ENCODE results near the gene PLEKHG7. TPM values are rescaled to one million over a fixed set of nuclear protein-coding genes. Genes with fewer than 3 reads are reported as not detected.
"Not testable (repeated sequence)": the region's sequence is repeated elsewhere in the genome, so short reads cannot be mapped to it uniquely, and the experiment has no call there.

Gene PLEKHG7
- total RNA-seq, 2 experiments from 2014 or later, result not detected

GRCh38 chr12:92745856-92746550, 43.2 kb downstream of the PLEKHG7 start:
- Histone ChIP-seq H3K27me3 (ENCODE audit: control insufficient read depth in 1 of 2, insufficient read depth in 2 of 2, low read length in 2 of 2) (no peaks in the 10 kb centered on the region), H3K36me3 (ENCODE audit: insufficient read depth, low read length) (no peaks in the 10 kb centered on the region), H3K27ac (ENCODE audit: low read depth in 1 of 2, low read length in 2 of 2) (no peak overlapping the region), H3K9me3 (ENCODE audit: control insufficient read depth in 1 of 2, insufficient read depth in 1 of 2, low read length in 2 of 2) (no peaks in the 10 kb centered on the region), H3K4me1 (ENCODE audit: insufficient read depth, low read length) (no peaks in the 10 kb centered on the region), H3K4me3 (ENCODE audit: low read length) (no peak overlapping the region)
- CTCF ChIA-PET, result no interaction called here
- Mint-ChIP-seq H3K4me1 (ENCODE audit: low read depth) (peaks cover 11% of the 10 kb centered on the region), H3K27me3 (peaks cover 4% of the 10 kb centered on the region), H3K27ac (no peak overlapping the region), H3K4me3 (no peak overlapping the region), H3K9me3 (no peaks in the 10 kb centered on the region), H3K36me3 (ENCODE audit: low read depth) (no peaks in the 10 kb centered on the region)
- DNase-seq (no peak), ATAC-seq (ENCODE audit: poor library complexity) (no peak)
- POLR2A ChIA-PET, result no interaction called here
- intact Hi-C loops (cut with DNase I, micrococcal nuclease), result no loop called here
- TF ChIP-seq, protein P1, sequence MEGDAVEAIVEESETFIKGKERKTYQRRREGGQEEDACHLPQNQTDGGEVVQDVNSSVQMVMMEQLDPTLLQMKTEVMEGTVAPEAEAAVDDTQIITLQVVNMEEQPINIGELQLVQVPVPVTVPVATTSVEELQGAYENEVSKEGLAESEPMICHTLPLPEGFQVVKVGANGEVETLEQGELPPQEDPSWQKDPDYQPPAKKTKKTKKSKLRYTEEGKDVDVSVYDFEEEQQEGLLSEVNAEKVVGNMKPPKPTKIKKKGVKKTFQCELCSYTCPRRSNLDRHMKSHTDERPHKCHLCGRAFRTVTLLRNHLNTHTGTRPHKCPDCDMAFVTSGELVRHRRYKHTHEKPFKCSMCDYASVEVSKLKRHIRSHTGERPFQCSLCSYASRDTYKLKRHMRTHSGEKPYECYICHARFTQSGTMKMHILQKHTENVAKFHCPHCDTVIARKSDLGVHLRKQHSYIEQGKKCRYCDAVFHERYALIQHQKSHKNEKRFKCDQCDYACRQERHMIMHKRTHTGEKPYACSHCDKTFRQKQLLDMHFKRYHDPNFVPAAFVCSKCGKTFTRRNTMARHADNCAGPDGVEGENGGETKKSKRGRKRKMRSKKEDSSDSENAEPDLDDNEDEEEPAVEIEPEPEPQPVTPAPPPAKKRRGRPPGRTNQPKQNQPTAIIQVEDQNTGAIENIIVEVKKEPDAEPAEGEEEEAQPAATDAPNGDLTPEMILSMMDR (IDR thresholded peaks at IDR 0.05), result no peak

- Mint-ChIP-seq H3K4me1 (ENCODE audit: low read depth) (peaks cover 11% of the 10 kb centered on the region), H3K27ac (no peak overlapping the region), H3K27me3 (peaks cover 4% of the 10 kb centered on the region), H3K4me3 (no peak overlapping the region), H3K9me3 (no peaks in the 10 kb centered on the region), H3K36me3 (ENCODE audit: low read depth) (no peaks in the 10 kb centered on the region)
- CTCF ChIA-PET, result no interaction called here
- POLR2A ChIA-PET, result no interaction called here
- DNase-seq (no peak), ATAC-seq (ENCODE audit: poor library complexity) (no peak)
- no peaks in the 10 kb centered on the region for H3K27me3 ChIP-seq (ENCODE audit: control insufficient read depth in 1 of 2, insufficient read depth in 2 of 2, low read length in 2 of 2)
- H3K36me3 ChIP-seq (ENCODE audit: insufficient read depth, low read length), result no peaks in the 10 kb centered on the region
- TF ChIP-seq, protein P1 (IDR thresholded peaks at IDR 0.05), result no peak
- no peaks in the 10 kb centered on the region for H3K9me3 ChIP-seq (ENCODE audit: control insufficient read depth in 1 of 2, insufficient read depth in 1 of 2, low read length in 2 of 2)
- H3K4me1 ChIP-seq (ENCODE audit: insufficient read depth, low read length), result no peaks in the 10 kb centered on the region
- no peak overlapping the region for H3K4me3 ChIP-seq (ENCODE audit: low read length)
- intact Hi-C loops (cut with DNase I, micrococcal nuclease), result no loop called here
- H3K27ac ChIP-seq (ENCODE audit: low read depth in 1 of 2, low read length in 2 of 2), result no peak overlapping the region
Measured at GRCh38 chr12:92747151-92747550, 44.4 kb downstream of the PLEKHG7 start.

DNA sequence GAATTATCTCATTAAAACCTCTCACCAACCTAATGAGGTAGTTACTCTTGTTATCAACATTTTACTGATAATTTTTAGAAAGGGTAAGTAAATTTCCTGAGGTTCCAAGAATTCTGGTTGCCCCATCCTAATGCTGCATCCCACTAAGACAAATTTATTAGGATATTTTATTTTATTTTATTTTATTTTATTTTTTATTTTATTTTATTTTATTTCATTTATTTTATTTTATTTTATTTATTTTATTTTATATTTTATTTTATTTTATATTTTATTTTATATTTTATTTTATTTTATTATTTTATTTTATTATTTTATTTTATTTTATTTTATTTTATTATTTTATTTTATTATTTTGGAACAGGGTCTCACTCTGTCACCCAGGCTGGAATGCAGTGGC, 46.9 kb downstream of the PLEKHG7 start:
- H3K4me3 ChIP-seq (ENCODE audit: low read length); H3K9me3 ChIP-seq (ENCODE audit: control insufficient read depth in 1 of 2, insufficient read depth in 1 of 2, low read length in 2 of 2); H3K9me3 Mint-ChIP-seq; ATAC-seq (ENCODE audit: poor library complexity); DNase-seq; intact Hi-C loops (cut with DNase I, micrococcal nuclease); H3K36me3 Mint-ChIP-seq (ENCODE audit: low read depth); H3K4me1 Mint-ChIP-seq (ENCODE audit: low read depth); H3K4me3 Mint-ChIP-seq; H3K27ac ChIP-seq (ENCODE audit: low read depth in 1 of 2, low read length in 2 of 2); H3K27ac Mint-ChIP-seq; CTCF ChIA-PET; H3K4me1 ChIP-seq (ENCODE audit: insufficient read depth, low read length); POLR2A ChIA-PET; H3K27me3 ChIP-seq (ENCODE audit: control insufficient read depth in 1 of 2, insufficient read depth in 2 of 2, low read length in 2 of 2); H3K36me3 ChIP-seq (ENCODE audit: insufficient read depth, low read length); H3K27me3 Mint-ChIP-seq: not testable (repeated sequence)
